Activated T-cell treated with anti-CD3 and anti-CD28 coated beads for 48 hours (primary cell): ENCODE results near the gene KCND1.

ENCODE experiments used
- DNase-seq: peaks from one replicate; pipeline ENCODE4 v3.0.0-alpha.2; 2020; ENCODE audit warnings: low read depth

KCND1 gene

GRCh38 chrX:48937054-48937907, 34.4 kb downstream of the KCND1 start:
- DNase-seq: peak; percentile 80

GRCh38 chrX:48936429-48937053, 35.1 kb downstream of the KCND1 start:
- no peak for DNase-seq

- DNase-seq: no peak
Observed at GRCh38 chrX:48935301-48935670, 36.4 kb downstream of the KCND1 start.

DNA sequence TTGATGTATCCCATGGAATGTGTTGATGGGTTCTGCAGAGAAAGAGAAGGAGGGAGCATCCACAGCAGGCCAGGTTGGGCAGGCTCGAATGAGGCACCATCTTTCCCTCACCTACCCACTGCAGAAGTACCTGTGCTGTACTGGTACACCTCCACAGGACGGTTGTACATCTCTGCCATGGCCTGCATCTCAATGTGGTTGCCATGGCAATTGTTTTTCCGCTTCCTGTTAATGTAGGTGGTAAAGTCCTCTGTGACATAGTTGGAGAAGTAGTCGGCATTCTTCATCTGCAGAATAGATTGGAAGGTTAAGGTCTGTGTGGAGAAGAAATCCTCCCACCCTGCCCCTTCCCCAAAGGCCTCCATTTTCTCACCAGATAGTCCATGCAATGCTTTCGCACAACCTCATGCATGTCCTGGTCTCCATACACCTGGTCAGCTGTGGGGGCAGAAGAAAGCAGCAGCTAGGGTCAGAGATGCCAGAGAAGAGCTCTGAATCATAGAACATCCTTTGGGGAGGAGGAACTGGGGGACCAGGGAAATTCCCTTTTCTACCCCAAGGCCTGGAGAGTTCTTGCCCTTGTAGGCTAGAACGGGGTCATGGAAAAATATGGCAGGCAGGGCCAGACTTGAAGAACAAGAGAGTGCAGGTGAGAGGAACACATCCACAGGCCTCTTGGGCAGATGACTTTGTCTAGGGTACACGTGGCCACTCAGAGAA, 36.9 kb downstream of the KCND1 start:
- DNase-seq: no peak

DNA sequence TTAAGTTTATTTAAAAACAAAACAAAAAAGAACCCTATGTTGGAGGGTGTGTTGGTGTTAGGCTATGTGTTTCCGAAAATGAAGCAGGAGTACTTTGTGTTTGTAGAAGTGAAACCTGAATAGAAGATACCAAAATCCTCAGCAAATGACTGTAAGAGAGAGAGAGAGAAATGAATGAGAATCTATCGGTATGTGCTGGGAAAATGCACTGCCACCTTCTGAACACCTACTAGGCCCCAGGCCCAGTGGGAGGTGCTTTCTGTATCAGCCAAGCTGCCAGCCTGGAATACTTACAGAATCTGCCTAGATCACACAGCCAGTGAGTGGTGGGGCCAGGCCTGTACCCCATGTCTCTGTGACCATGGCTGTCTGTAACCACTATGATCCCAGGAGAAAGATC, 37.9 kb downstream of the KCND1 start:
- no peak for DNase-seq

- no peak for DNase-seq
Observed at GRCh38 chrX:48927736-48928382, 43.8 kb downstream of the KCND1 start.

DNA sequence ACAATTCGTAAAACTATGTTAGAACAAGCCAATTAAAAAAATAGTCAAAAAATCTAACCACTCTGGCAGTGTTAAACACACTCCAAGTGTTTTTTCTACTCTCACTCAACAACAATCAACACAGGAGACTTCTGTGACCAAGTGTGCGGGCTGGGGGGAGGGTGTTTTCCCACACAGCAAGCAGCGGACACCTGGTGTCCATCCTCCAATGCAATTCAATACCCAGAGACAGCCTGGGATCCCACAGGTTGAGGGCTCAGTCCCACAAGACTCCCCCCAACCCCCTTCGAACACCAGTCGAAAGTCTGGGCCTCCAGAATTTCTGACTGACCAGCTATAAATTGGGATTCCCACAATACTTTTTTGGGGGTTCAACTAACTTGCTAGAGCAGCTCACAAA, 44.5 kb downstream of the KCND1 start:
- DNase-seq: no peak

GRCh38 chrX:48924270-48924669, 47.4 kb downstream of the KCND1 start:
- no peak for DNase-seq

DNA sequence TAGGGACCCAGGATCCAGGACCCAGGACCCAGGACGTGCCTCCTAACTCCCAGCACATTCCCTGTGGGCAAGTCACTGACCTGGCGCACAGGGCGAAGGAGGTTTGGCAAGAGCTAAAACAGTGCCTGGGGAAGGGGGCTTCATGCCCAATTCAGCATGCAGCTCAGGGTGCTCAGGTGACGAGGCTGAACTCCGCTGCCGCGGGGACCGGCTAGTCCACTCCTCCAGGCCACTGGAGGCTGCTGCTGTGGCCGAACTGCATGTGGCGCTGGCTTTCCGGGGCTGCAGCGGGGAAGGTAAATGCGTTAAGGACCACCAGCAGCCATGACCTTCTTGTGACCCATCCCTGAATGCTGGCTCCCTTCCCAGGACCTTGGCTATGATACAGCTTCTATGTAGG, 47.9 kb downstream of the KCND1 start:
- no peak for DNase-seq

DNA sequence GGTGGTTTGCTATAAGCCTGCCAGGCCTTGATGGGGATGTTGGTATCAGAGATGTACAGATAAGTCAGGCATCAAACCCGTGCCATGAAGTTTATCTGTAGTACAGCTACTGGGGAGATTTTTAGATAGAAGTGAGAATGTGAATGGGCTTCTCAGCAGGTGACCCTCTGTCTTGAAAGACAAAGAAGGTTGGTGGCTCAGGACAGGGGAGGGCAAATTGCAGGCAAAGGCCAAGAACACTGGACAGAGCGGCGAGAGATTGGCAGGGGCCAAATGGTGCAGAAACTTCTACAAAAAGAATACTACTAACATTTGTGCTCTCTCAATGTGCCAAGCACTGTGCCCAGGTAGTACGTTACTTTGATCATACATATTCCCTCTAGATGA, 50.9 kb downstream of the KCND1 start:
- DNase-seq: no peak

- DNase-seq: no peak
Observed at GRCh38 chrX:48919947-48920717, 51.5 kb downstream of the KCND1 start.

GRCh38 chrX:48919360-48919841, 52.2 kb downstream of the KCND1 start:
- DNase-seq: no peak

DNA sequence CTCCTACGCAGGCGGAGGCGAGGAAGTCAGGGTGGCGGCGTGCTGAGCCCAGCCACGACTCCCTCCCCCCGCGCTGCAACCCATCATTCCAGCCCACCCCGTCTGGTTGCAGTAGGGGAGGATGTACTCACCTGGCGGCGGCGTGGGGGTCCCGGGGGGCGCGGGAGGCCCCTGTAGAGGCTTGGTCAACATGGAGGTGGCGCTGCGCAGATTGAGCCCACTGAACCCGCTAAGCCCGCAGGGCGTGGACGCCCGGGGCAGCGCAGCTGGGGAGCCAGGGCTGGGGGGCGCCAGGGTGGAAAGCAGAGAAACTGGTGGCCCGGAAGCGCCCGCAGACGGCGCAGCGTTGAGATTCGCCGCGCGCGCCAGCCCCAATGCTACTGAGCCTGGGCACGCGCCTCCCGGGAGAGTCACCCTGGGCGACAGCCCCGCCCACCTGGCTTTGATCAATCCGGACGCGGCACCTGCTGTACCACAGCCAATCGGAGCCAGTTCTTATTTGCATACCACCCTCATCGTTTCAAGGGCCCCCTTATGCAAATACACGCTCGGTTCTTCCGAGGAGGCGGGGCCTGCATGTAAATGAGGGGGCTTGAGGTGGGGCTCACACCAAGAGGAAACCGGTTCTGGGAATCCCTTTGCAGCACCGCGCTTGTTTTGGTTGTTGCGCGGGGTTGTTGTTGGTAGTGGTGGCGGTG, 52.9 kb downstream of the KCND1 start, which contains the start of gene PIM2:
PIM2 (minus strand) TSS at position 382 of the 698 bp plus-strand sequence; CDS start at position 192, 190 bp downstream.
- peak; percentile 81 for DNase-seq

DNA sequence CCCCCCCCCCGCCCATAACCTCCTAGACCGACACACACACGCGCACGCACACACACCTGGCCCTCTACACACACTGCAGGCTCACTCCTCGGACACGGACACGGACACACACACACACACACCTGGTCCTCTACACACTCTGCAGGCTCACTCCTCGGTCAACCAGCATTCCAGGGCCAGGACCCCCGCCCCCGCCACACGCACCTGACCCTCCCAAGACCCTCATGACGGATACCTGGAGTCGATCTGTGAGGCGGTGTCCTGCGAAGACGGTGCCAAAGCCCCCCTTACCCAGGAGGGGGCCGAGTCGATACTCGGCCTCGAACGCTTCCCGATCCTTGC, 53.4 kb downstream of the KCND1 start:
- DNase-seq: no peak

DNA sequence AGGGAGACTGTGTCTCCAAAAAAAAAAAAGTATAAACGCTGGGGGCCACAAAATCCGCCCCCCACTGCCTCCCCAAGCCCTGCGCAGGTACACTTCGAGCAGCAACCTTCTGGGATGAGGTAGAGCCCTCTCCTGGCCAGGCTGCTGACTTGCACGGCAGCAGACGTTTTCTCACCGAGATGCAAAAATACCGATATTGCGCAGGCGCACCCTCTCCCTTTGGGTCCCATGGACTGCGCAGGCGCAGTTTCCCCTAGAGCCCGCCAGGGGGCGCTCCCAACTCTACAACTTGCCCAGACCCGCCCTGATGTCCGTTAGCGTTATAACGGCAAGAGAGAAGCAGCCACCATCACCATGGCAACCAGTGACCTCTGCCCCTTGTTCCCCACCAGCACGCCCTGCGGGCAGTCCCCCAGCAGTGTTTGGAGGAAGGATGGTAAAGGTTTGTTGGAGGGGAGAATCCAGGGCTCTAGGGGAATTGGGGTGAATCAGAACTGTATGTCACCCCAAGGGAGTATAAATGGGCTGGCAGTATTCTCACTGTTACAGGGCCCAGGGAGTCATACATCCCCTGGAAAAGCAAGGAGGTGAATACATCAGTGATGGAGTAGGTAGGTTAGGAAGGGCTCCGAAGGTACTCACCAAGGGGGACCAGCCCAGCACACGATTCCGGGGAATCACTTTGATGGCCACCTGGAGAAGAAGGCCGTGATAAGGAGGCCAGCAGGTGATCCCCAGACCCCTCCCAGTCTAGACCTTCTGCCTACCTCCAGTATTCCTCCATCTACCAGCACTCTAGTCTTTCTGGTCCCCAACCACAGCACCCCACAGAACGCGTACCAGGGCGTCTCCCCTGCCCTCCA, 54.3 kb downstream of the KCND1 start:
- DNase-seq: peak; percentile 78

- DNase-seq: no peak
Observed at GRCh38 chrX:48914593-48915493, 56.8 kb downstream of the KCND1 start.

- no peak for DNase-seq
Observed at GRCh38 chrX:48913605-48914366, 57.9 kb downstream of the KCND1 start.
